ENCODE measurements around the gene TADA1. TPM values are rescaled to one million over a fixed set of nuclear protein-coding genes. Genes with fewer than 3 reads are reported as not detected.
A peak's percentile ranks its signal among the peaks of the same experiment; 100 is the strongest.
"Not testable (repeated sequence)": the region's sequence is repeated elsewhere in the genome, so short reads cannot be mapped to it uniquely, and the experiment has no call there.

TADA1 gene
- polyA plus RNA-seq, 4 donors: 23.7 to 27.1 (median 26.0) TPM

GRCh38 chr1:166899769-166900168 is 23.7 kb upstream of the TADA1 start:
- no peak for DNase-seq (ENCODE audit: low read depth in 4 of 4, low spot score in 2 of 4)

DNA sequence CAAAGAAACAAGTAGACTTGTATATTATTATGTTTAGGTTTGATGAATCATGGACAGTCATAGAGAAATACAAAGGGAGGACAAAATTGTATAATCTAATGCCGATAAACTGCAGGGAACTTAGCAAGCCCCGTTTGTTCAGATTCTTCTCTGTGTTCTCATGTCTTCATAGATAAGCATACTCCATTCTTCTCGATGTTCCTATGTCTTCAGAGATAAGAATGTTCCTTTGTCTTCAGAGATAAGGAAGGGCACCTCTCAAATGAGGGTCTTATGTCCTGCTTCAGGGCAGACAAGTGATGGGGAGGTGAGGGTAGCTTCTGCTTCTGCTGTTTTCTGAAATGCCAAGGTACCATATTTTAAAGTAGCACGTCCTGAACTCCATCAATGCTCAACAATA is 19.7 kb upstream of the TADA1 start:
- DNase-seq (ENCODE audit: low read depth in 4 of 4, low spot score in 2 of 4): no peak

- no peak for DNase-seq (ENCODE audit: low read depth in 4 of 4, low spot score in 2 of 4)
These were observed 13.7 kb upstream of the TADA1 start for GRCh38 chr1:166889776-166890175.

DNA sequence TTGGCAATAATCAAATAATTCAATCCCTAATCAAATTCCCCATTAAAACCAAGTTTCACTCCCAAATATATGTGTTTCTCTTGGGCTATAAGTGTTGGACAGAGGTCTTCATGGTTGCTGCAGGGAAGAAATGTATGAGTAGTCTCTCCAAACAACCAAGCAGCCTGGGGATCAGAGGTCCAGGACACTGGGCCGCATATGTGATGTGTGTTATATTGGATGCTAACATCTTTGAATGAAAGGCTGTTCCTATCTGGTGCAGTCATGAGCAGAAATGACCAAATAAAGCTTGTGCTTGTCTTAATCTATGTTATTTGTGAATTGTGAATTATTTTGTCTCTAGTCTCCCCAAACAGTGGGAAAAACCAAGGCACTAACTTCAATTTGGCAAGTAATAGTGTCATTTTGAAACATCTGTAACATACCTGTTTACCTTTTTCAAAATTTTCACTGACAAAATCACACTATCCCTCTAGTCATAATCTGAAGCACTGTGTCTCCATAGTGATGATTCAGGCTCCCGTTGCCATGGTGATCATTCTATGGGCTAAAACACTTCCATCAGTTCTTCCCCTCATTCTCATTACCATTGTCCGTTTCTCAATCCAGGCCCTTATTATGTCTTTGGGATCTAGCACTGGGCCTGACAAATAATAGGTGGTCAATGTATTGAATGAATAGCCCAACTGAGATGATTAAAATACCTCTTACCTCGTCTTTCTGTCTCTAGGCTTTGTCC is 12.5 kb upstream of the TADA1 start:
- DNase-seq (ENCODE audit: low read depth in 4 of 4, low spot score in 2 of 4): no peak

- DNase-seq (ENCODE audit: low read depth in 4 of 4, low spot score in 2 of 4): no peak
These were observed 8.9 kb upstream of the TADA1 start for GRCh38 chr1:166884971-166885370.

- DNase-seq (ENCODE audit: low read depth in 4 of 4, low spot score in 2 of 4): peak in 2 of 4 donors; percentile 24 to 46
These were observed 8.1 kb upstream of the TADA1 start for GRCh38 chr1:166884040-166884642.

- no peak for DNase-seq (ENCODE audit: low read depth in 4 of 4, low spot score in 2 of 4)
These were observed 6.8 kb upstream of the TADA1 start for GRCh38 chr1:166882893-166883292.

DNA sequence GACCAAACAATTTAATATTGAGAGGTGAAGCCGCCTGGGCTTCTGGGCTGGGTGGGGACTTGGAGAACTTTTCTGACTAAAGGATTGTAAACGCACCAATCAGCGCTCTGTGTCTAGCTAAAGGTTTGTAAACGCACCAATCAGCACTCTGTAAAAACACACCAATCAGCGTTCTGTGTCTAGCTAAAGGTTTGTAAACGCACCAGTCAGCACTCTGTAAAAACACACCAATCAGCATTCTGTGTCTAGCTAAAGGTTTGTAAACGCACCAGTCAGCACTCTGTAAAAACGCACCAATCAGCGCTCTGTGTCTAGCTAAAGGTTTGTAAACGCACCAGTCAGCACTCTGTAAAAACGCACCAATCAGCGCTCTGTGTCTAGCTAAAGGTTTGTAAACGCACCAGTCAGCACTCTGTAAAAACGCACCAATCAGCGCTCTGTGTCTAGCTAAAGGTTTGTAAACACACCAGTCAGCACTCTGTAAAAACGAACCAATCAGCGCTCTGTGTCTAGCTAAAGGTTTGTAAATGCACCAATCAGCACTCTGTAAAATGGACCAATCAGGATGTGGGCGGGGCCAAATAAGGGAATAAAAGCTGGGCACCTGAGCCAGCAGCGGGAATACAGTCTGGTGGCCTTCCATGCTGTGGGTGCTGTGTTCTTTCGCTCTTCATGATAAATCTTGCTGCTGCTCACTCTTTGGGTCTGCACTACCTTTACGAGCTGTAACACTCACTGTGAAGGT is 2.3 kb upstream of the TADA1 start:
- not testable (repeated sequence) for DNase-seq (ENCODE audit: low read depth in 4 of 4, low spot score in 2 of 4)

- DNase-seq (ENCODE audit: low read depth in 4 of 4, low spot score in 2 of 4): no peak
These were observed 425 bp upstream of the TADA1 start for GRCh38 chr1:166876540-166876838.

DNA sequence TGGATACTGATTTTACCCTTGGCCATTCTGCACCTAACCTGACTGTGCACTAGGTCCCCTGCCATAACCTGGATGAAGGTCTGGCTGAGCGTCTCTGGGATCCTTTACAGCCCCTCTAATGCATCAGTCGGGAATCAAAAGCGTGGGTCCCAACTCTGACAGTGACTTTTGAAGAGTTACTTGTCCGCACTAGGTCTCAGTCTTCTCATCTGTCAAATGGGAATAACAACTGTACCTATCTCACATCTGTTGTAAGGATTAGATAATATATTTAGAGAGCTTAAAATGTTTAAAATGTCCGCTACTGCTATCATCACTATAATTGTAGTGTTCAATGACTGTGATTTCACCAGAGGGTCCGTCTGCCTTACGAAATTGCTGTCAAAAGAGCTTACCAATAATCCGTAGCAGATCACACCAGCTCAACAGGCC is 746 bp downstream of the TADA1 start:
- DNase-seq (ENCODE audit: low read depth in 4 of 4, low spot score in 2 of 4): peak in 1 of 4 donors; percentile 4

- no peak for DNase-seq (ENCODE audit: low read depth in 4 of 4, low spot score in 2 of 4)
These were observed 1.6 kb downstream of the TADA1 start for GRCh38 chr1:166874464-166874863.

DNA sequence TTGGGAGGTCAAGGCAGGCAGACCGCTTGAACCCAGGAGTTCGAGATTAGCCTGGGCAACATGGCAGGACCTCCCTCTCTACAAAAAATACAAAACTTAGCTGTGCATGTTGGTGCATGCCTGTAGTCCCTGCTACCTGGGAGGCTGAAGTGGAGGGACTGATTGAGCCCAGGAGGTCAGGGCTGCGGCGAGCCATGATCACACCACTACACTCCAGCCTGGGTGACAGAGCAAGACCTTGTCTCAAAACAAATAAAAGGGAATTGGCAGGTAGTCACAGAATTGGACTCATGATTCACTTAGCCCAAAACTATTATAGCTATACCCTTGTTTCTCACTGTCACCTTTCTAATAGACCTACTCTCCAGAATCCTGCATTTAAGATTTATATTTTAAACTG is 5.5 kb downstream of the TADA1 start:
- no peak for DNase-seq (ENCODE audit: low read depth in 4 of 4, low spot score in 2 of 4)

GRCh38 chr1:166869318-166870099 is 6.6 kb downstream of the TADA1 start:
- DNase-seq (ENCODE audit: low read depth in 4 of 4, low spot score in 2 of 4): no peak

DNA sequence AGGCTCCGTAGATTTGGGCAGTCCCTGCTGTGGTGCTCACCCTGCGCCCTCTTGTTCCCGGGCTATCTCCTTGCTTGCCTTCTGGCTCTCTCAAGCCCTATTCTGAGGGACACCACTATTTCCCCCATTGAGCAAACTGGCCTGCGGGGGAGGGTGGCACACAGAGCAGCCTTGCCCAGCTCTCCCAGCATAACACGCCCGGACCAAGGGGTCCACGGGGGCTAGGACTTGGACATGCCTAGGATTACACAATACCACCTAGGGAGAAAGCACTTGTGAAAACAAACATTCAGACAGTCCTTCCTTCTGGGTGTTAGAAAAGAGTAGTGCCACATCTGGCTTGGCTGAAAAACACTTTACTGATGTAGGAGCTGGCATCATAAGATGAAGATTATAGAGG is 7.4 kb downstream of the TADA1 start:
- no peak for DNase-seq (ENCODE audit: low read depth in 4 of 4, low spot score in 2 of 4)

GRCh38 chr1:166865926-166866325 is 10.1 kb downstream of the TADA1 start:
- no peak for DNase-seq (ENCODE audit: low read depth in 4 of 4, low spot score in 2 of 4)

GRCh38 chr1:166859597-166859996 is 16.5 kb downstream of the TADA1 start:
- no peak for DNase-seq (ENCODE audit: low read depth in 4 of 4, low spot score in 2 of 4)

GRCh38 chr1:166858726-166859419 is 17.2 kb downstream of the TADA1 start:
- no peak for DNase-seq (ENCODE audit: low read depth in 4 of 4, low spot score in 2 of 4)

DNA sequence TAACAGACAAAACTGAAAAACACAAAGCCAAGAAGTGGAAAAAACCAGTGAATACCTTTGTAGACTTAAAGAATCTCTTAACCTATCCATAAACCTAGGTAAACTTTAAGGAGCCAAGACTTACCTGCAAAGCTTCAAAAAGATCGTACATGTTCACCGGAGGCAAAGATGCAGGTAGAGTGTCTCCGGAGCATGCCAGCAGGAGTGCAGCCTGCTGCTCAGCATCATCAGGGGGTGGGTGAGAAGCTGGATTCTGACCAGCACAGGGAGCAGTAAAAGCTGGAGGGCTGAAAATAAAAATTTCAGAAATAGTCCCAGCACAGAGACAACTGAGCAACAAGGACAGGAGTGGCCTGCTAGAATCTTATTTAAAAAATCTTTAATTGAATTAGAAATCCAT is 18.1 kb downstream of the TADA1 start:
- DNase-seq (ENCODE audit: low read depth in 4 of 4, low spot score in 2 of 4): no peak

DNA sequence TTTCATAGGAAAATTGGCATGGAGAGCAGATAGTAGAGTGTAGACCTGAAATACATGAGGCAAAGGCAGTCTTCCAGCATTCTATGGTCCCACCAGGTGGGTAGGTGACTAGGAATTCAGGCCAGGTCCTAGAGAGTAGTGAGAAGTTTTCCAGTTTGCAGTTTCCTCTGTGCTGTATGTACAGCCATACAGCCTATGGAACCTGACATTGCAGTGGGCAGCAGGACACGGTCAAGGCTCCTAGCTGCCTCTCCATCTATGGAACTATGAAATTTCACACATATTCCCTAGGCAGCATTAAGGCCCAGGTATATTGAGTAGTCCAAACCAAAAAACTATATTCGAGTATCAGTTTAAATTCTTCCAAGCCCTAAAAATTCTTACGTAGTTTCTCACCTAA is 20.5 kb downstream of the TADA1 start:
- DNase-seq (ENCODE audit: low read depth in 4 of 4, low spot score in 2 of 4): no peak

DNA sequence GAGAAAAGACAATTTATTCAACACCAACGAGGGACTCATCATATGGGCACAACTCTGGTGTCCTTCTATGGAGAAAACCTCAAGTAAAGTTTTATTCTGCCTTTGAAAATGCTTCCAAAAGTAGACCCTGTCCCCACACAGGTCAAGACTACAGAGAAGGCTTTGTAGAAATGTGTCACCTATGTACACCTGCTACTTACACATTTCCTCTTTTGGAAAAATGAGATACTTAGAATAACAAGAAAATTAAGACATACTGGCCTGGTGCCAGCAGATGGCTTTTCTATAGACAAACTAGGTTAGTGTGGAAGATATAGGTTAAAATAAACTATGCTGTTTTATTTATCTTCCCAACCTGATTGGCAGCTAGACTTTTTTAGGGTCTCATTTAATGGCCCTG is 23.1 kb downstream of the TADA1 start:
- no peak for DNase-seq (ENCODE audit: low read depth in 4 of 4, low spot score in 2 of 4)

DNA sequence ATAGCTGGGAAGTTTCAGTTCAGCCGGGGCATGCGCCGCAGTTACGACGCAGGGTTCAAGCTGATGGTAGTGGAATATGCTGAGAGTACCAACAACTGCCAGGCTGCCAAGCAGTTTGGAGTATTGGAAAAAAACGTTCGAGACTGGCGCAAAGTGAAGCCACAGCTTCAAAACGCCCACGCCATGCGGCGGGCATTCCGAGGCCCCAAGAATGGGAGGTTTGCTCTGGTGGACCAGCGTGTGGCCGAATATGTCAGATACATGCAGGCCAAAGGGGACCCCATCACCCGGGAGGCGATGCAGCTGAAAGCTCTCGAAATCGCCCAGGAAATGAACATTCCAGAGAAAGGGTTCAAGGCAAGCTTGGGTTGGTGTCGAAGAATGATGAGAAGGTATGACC is 26.9 kb downstream of the TADA1 start:
- DNase-seq (ENCODE audit: low read depth in 4 of 4, low spot score in 2 of 4): no peak
